HepG2 (cell line): ENCODE data around the gene TARM1. TPM values are rescaled to one million over a fixed set of nuclear protein-coding genes. Genes with fewer than 3 reads are reported as not detected.

Source experiments
- ARID5B ChIP-seq: IDR thresholded peaks from 2 replicates; pipeline ENCODE4 v1.4.0; 2020; ENCODE audit warnings: mild to moderate bottlenecking, missing genetic modification reagents
- CCDC6 ChIP-seq: sonication (generic); formaldehyde crosslinking; IDR thresholded peaks from 2 replicates; pipeline ENCODE4 v1.8.1; 2022; ENCODE audit warnings: mild to moderate bottlenecking, missing genetic modification reagents, moderate library complexity
- E2F1 ChIP-seq: sonication (generic); formaldehyde crosslinking; IDR thresholded peaks from 2 replicates; pipeline ENCODE4 v1.5.0; 2020; ENCODE audit warnings: missing genetic modification reagents
- MYC ChIP-seq: sonication (generic); formaldehyde crosslinking; IDR thresholded peaks from 2 replicates; pipeline ENCODE4 v1.9.0; 2021; ENCODE audit warnings: missing genetic modification reagents, borderline replicate concordance
- PITX1 ChIP-seq: sonication (generic); formaldehyde crosslinking; IDR thresholded peaks from 2 replicates; pipeline ENCODE4 v1.5.1; 2020; ENCODE audit warnings: mild to moderate bottlenecking, missing genetic modification reagents
- RXRA ChIP-seq: sonication (generic); formaldehyde crosslinking; IDR thresholded peaks from 2 replicates; pipeline ENCODE4 v1.5.1; 2020; ENCODE audit warnings: missing genetic modification reagents
- TFDP2 ChIP-seq: sonication (generic); formaldehyde crosslinking; IDR thresholded peaks from 2 replicates; pipeline ENCODE4 v1.4.0; 2020; ENCODE audit warnings: missing genetic modification reagents
- THAP7 ChIP-seq: sonication (generic); formaldehyde crosslinking; IDR thresholded peaks from 2 replicates; pipeline ENCODE4 v1.8.1; 2023; ENCODE audit warnings: mild to moderate bottlenecking, missing genetic modification reagents
- UBTF ChIP-seq: sonication (generic); formaldehyde crosslinking; IDR thresholded peaks from 2 replicates; pipeline ENCODE4 v1.4.0; 2020; ENCODE audit warnings: mild to moderate bottlenecking, missing genetic modification reagents
- ZBTB33 ChIP-seq: sonication (generic); formaldehyde crosslinking; IDR thresholded peaks from 2 replicates; pipeline ENCODE4 v1.4.0; 2020; ENCODE audit warnings: missing genetic modification reagents
- ZIK1 ChIP-seq: sonication (generic); formaldehyde crosslinking; IDR thresholded peaks from 2 replicates; pipeline ENCODE4 v1.5.0; 2020; ENCODE audit warnings: mild to moderate bottlenecking, low read depth, missing genetic modification reagents, borderline replicate concordance
- ZMAT3 ChIP-seq: sonication (generic); formaldehyde crosslinking; conservative IDR thresholded peaks from 2 replicates; pipeline ENCODE4 v1.7.0; 2021; ENCODE audit warnings: missing genetic modification reagents
- ZNF468 ChIP-seq: sonication (generic); formaldehyde crosslinking; IDR thresholded peaks from 2 replicates; pipeline ENCODE4 v1.8.0; 2022; ENCODE audit warnings: mild to moderate bottlenecking, moderate library complexity, missing genetic modification reagents
- ZNF761 ChIP-seq: sonication (generic); formaldehyde crosslinking; conservative IDR thresholded peaks from 2 replicates; pipeline ENCODE4 v1.4.0; 2020; ENCODE audit warnings: mild to moderate bottlenecking, missing genetic modification reagents
- ZNF883 ChIP-seq: sonication (generic); formaldehyde crosslinking; IDR thresholded peaks from 2 replicates; pipeline ENCODE4 v1.5.1; 2020; ENCODE audit warnings: mild to moderate bottlenecking, missing genetic modification reagents; ENCODE audit errors: not compliant biosample characterization
- polyA plus RNA-seq, 8 experiments: library from polyadenylated mRNA; depleted of rRNA in 3 of 8; stranded (reverse) in 7 of 8; unstranded in 1 of 8; fragments of >200 nt; fragmentation: Illumina TruSeq in 4 of 8; extraction: Trizol in 4 of 8; gene quantifications; 2 replicates each; pipeline versions ENCODE4 v1.2.1 to v1.2.3, GENCODE V29; 2011 to 2016; ENCODE audit warnings: low read depth in 4 of 8, missing spikeins in 1 of 8, mixed read lengths in 1 of 8; ENCODE audit not compliant: insufficient read depth in 1 of 8
- total RNA-seq, 5 experiments: library from RNA; depleted of rRNA; stranded (reverse); fragments of >200 nt; fragmentation: Illumina TruSeq; extraction: Trizol; gene quantifications; 2 replicates each; pipeline ENCODE4 v1.2.3, GENCODE V29; 2016; ENCODE audit warnings: low read depth in 1 of 5

The TARM1 gene
- total and polyA plus RNA-seq, 2 of the 13 experiments (the other 11 are each of a cell fraction or from before 2014, with no cell fraction given): not detected

GRCh38 chr19:54095859-54096616, 14.9 kb upstream of the TARM1 start (continued):
- peak; percentile 86; the same call in 1 of the 2 replicates for TF ChIP-seq UBTF
- TF ChIP-seq TFDP2: peak; percentile 61; the same call in 1 of the 2 replicates
- TF ChIP-seq ZBTB33: peak; percentile 30; the same call in 1 of the 2 replicates
- peak; percentile 85; the same call in 1 of the 2 replicates for TF ChIP-seq ZIK1 (CRISPR knock-in tag)
- TF ChIP-seq ZNF883 (CRISPR knock-in tag): peak; percentile 24
- peak; percentile 19; the same call in 1 of the 2 replicates for TF ChIP-seq ARID5B
- TF ChIP-seq RXRA (CRISPR knock-in tag): 0 out of 2 replicates have a peak, but pooled peaks have one; percentile 25
- TF ChIP-seq MYC (CRISPR knock-in tag): peak; percentile 68
- peak; percentile 66; the same call in 1 of the 2 replicates for TF ChIP-seq CCDC6
- TF ChIP-seq ZNF468 (CRISPR knock-in tag): peak; percentile 81; the same call in 1 of the 2 replicates
- TF ChIP-seq E2F1 (CRISPR knock-in tag): peak; percentile 47; the same call in 1 of the 2 replicates
- TF ChIP-seq THAP7 (CRISPR knock-in tag): peak; percentile 46; the same call in 1 of the 2 replicates
- TF ChIP-seq ZMAT3 (CRISPR knock-in tag): peak; percentile 92
- TF ChIP-seq PITX1 (CRISPR knock-in tag): peak; percentile 33; the same call in 1 of the 2 replicates
- TF ChIP-seq ZNF761 (CRISPR knock-in tag): peak; percentile 63; the same call in 1 of the 2 replicates
